HG02885 (cell line): Measurements from ENCODE around the gene MEPE.

Experiments
- ATAC-seq: cut with Tn5 transposase; IDR thresholded peaks from one replicate; pipeline ENCODE4 v1.9.1; 2021; ENCODE audit warnings: mild to moderate bottlenecking; ENCODE audit not compliant: unreplicated experiment, poor library complexity

The MEPE gene, protein sequence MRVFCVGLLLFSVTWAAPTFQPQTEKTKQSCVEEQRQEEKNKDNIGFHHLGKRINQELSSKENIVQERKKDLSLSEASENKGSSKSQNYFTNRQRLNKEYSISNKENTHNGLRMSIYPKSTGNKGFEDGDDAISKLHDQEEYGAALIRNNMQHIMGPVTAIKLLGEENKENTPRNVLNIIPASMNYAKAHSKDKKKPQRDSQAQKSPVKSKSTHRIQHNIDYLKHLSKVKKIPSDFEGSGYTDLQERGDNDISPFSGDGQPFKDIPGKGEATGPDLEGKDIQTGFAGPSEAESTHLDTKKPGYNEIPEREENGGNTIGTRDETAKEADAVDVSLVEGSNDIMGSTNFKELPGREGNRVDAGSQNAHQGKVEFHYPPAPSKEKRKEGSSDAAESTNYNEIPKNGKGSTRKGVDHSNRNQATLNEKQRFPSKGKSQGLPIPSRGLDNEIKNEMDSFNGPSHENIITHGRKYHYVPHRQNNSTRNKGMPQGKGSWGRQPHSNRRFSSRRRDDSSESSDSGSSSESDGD

DNA sequence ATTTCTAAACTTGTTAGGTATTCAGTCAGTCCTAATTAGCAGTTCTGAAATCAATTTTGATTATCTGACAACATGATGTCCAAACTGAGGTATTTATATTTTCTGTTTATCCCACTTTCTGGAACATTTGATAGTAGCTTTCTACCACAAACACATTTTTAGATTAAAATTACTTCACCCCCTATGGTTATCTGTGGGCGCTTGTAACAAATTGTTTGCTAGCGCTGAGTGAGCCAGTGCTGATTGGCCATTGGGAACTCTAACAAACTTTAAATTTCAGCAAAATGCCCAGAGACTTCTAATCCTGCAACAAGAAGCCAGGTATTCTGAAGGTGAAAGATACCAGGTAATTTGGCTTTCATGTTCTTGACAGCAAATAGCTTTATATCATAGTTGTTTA is at the start of gene MEPE:
Gene MEPE, plus strand, starts transcription at position 301 of the 400 bp plus-strand sequence. CDS start 1,746 bp downstream, outside the sequence.
- no peak for ATAC-seq

DNA sequence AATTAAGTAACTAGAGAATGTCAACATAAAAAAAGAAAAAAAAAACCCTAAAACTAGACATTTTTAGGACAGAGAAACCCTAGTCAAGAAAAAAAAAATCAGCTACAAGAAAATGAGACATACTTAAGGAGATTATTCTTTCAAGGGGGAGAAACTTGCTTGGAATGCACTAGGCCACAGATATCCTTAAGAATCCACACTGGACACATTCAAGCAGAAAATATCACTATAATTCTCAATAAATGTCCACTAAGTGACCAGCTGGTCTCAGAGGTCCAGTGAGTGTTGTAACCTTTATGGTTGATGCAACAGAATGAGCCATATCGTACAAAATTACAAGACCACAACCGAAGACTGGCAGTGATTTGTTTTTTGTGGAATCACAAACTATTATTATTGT is 49.0 kb upstream of the MEPE start:
- ATAC-seq: no peak

DNA sequence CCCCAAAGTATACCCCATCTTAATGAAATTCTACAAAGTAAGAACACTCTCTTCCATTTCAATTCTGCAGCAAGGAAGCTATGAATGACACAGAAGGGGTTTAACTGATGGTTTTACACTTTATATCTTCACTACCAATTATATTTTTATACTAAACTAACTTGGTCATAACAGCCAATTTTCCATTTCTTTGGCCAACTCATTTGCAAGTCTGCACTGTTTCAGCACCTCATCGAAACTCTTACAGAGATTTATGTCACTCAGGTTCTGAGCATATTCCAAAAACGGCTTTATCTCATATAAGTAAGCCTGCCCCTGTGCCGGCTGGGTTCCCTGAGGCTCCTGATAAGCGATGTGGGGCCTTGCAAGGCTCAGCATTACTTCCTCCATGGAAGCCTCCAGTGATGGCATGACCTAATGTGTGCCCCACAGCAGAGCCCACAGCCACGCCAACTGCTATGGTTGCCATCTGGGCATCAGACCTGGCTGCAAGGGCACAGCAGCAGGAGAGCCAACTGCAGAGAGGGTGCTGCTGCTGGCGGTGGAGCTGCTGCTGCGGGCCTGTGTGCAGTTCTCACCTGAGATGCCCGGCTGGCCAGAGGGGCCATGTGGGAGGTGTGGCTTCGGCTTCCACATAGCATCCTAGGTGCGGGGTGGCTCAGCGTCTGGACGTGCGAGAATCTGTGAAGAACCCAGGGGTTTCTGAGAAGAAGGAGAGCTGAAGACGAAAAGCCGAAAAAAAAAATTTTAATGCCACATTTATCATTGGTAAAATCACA is 46.8 kb upstream of the MEPE start:
- no peak for ATAC-seq

DNA sequence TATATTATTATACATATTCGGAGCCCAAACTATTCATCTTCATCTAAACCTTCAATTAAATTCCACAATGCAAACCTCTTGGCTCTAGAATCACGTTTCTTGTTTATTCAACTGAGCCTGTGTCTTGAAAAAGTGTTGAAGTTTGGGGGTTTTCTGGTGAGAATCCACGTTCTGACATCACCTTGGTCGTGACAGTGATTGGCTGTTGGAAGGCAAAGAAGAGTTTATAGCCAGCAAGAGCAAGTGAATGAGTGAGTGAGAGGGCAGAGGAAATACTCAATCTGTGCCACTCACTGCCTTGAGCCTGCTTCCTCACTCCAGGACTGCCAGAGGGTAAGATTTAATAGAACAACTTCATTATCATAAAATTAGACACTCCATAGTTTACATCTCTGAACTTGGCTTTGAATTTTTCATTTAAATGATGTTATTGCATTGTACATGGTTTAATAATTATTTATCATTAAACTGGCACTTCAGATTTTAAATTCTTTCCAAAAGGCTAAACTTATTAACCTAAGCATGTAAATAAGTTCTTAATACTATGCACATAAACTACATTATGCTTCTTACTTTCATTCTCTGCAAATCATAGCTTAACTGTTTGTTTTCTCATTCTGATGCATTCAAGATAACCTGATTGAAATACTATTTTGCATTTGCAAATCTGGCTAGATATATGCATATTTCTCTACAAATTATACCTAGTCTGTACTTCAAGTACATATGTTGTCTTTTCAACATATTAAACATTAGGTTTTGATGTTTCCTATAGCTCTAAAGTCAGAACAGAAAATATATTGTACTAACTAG is 33.3 kb upstream of the MEPE start, which contains the start of gene IBSP:
Gene IBSP, plus strand, starts transcription at position 254 of the 813 bp plus-strand sequence. CDS start 2,808 bp downstream, outside the sequence.
- no peak for ATAC-seq

DNA sequence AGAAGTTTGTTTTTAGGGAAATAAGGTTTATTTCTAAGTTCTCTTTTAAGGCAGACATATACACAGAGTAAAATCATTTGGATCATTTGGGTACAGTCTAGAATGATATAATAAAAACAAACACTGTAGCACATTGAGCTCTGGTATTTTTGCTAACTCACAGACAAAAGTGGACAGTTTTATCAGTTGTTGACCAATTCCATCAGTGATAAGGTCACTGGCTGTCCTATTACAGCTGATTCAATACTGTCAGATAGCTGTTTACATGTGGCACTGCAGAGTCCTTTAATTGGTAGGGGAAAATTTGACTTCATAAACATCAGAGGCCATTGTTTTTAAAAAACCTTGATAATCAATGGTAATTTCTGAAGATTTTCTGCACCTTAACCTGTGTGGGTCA is 29.9 kb upstream of the MEPE start:
- no peak for ATAC-seq

DNA sequence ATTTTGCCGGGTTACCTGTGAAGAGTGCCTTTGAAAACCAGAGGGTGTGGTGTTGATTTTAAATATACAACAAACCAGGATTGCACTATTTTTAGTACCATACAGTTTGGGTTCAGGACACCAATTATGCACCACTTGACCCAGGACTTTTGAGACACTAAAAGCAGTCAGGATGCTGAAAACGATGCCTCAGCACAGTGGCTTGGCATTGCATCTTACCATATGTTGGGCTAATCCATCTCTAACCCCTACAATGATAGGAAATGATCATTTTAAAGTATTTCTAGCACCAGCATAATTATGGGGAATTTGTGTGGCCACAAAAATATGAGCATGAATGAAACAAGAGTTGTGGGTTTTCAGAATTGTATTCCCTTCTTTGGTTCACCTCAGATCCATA is 29.3 kb upstream of the MEPE start:
- no peak for ATAC-seq

DNA sequence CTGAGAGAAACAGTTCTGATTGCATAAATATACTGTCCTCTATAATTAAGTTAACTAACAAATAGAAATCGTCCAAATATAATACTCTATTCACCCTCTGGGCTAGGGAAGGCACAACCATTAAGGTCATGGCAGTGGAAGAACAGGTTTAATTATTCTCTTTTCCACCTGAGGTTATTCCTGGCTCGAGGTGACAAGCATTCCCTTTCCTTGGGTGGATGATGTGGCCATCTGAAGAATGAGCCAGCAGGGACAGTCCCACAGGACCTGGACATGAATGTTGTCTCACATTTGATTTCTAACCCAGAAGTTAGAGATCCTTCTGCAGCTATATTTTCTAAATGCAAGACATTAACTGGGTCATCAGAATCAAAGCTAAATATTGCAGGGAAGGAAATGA is 27.9 kb upstream of the MEPE start:
- no peak for ATAC-seq

DNA sequence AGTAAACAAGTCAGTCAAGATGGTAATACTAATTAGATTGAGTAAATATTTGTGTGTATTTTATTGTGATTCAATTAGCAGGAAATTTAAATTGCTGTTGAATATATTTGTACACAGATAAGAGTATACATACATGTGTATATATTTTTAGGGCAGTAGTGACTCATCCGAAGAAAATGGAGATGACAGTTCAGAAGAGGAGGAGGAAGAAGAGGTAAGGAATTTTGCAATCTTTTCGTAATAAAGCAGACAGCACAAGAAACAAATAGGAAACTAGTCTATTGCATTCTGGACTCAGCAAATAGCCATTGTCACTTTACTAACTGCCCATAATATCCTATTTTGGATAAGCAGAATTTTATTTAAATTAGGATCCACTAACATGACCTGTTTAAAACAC is 26.8 kb upstream of the MEPE start:
- ATAC-seq: no peak

DNA sequence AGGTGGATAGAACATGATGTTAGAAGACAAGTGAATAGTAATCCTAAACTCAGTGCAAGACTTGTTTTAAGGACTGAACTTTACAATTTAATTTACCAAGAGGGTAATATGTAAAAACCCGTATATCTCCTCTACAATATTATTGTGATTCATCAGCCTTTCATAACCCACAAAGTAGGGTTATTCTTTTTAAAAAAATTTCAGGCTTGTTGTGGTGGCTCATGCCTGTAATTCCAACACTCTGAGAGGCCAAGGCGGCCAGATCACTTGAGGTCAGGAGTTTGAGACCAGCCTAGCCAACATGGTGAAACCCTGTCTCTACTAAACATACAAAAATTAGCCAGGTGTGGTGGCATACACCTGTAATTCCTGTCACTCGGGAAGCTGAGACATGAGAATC is 26.2 kb upstream of the MEPE start:
- no peak for ATAC-seq

DNA sequence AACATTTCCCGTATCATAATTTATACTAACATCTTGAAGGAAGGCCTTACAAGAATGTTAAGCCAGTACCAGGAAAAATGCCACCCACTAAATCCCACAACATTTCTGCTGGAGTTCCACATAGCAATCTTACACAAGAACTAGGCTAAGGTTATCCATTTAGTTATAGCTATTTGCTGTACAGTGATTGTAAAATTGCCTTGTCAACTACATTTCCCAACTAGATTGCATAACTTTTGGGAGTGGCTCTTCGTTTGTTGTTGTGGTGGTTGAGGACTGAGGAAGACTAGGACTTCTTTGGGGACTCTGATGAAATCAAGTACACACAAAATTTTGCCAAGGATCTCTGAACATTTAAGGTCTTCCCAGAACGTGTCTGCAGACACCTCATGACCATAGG is 25.4 kb upstream of the MEPE start:
- no peak for ATAC-seq

DNA sequence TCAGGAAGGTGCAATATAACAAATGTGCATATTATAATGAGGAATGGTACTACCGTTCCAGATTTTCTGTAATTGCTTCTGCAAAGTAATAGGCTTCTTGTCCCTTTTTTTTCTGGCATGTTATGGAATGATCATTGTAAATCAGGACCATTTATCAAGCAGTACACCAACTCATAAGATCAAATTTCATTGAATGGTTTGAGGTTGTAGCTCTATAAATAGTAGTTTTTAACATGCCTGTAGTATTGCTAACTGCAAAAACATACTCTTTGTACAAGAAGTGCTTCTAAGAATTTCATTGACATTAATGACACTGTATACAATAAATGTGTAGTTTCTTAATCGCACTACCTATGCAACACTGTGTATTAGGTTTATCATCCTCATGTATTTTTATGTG is 20.8 kb upstream of the MEPE start:
- ATAC-seq: no peak

DNA sequence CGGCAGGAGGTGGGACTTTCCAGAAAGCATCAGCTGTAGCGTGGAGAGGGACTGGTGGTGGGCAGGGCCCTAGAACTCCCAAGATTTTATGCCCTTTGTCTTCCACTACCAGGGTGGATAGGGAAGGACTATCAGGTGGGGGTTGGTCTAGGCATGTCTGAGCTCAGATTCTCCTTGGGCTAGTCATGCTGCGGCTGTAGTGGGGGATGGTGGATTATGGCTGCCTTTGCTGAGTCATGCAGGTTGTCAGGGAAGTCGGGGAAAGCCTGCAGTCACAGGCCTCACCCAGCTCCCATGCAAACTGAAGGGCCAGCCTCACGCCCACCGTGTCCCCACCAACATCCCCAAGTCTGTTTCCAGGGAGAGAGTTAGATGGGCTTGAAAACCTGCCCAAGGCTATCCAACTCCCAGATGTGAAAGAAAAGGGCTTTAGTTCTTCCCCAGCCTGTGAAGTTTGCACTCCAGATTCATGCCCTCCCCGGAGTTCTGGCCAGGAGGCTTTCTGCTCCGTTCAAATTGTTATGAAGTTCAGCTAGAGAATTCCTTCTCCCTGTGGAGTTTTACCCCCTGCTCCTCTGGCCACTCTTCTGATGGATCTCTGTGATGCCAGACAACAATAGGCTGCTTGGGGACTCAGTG is 13.4 kb upstream of the MEPE start:
- ATAC-seq: no peak

DNA sequence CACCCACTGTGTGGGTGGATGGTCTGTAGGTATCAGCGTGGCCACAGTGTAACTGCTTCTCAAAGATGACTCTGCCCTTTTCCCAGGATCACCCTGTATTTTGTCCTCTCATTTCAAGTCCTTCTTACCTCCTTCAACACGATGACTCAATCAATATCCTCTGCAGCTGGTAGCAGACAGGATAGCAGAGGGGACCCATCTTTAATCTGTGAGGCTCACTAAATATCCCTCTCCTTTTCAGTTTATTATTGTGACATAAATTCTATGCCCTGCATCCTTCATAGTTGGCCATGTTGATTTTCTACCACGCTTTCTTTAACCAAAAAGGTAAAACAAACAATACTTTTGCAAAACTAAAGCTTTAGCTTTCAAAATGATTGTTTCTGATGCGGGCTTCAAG is 9.6 kb upstream of the MEPE start:
- ATAC-seq: no peak

DNA sequence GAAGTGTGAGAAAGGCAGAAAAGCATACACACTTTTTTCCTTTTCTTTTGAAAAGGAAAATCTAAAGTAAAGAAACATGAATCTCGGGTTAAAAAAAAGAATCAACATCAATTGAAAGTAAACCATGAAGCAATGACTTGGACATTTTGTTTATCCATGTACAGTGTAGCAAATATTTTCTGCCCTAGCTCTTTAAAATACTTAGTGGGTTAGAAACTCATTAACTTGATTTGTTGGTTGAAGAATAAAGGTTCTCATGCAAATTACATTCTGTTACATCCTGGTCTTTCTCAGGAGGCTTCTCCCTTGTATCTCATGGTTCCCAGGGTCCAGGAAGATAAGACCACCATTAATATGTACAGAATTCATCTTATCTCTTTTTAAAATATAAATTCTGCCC is 9.0 kb upstream of the MEPE start:
- ATAC-seq: no peak

DNA sequence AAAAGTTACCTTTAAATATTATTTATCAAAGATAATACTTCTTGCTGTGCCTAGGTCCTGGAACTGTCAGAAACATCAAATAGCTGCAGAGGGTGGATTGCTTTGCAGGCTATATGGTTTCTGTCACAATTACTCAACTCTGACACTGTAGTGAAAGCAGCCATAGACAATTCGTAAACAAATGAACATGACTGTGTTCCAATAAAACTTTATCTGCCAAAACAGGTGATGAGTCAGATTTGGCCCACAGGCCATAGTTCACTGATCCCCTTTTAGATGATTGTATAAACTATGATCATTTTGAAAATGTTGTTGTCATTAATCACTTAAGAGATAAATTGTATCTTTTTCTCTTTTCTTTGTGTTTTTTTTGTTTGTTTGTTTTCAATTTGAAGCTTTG is 8.4 kb upstream of the MEPE start:
- ATAC-seq: no peak

DNA sequence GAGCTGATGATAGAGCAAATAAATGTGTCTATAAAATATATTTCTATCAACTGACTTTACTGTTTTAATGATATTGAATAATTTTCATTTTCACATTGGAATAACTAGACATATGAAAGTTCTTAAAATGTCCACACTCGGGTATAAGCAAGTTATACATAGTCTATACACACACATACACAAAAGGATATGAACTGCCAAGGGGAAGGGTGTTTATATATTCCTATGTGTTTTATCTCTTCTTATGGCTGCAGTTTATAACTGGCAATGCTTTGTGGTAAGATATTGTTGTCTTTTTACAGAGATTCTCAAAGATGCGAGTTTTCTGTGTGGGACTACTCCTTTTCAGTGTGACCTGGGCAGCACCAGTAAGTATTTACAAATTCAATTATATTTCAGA is 1.6 kb downstream of the MEPE start:
- no peak for ATAC-seq

DNA sequence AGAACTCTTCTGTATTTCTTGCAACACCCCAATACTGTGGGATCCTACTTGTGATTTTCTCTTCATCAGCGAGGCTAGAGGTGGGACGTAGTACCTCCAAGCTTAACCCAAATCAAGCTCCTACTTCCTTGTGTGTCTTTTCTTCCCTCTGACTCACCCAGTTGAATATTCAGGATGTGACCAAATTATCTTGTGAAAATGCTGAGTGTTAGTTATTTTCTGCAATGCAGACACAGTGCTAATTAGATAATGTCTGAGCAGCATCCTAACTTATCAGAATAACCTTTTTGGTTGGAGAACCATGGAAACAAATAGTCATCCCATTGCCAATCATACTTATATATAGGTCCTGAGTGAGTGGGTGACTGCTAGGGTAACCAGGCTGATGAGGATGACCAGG is 2.4 kb downstream of the MEPE start:
- no peak for ATAC-seq

DNA sequence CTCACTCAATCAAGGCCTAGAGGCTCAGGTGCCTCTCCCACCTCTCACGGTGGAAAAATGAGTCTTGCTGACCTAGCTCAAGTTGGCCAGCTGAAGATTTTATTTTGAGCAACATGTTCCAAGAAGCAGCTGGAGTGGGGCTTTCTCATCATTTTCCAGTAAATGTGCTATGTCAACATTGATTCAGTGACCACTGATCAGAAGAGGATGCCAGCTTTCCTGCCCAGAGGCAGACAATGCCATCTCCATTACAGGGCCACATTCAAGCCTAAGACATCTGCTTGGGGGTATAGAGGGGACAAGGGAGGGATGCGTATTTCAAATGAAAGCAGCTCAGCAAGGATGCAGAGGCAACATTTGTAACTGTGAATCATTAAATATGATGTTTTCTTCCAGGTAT is 3.0 kb downstream of the MEPE start:
- ATAC-seq: no peak

DNA sequence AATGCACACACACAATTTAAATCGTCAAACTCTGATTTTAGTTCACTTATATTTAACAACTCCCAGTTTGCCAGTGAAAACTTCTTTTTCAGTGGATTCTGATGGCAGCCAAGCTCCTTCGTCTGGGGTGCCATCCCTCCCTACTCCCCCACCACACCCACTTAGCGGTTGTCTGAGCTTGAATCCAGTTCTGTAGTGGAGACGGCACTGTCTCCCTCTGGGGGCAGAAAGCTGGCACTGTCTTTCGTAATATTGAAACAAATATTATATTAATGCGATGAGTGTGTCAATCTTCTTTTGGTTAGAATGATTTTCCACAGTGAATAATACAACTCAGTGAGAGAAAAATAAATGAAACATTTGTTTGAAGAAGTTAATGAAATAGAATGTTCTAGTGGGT is 5.4 kb downstream of the MEPE start:
- ATAC-seq: no peak
